Measurements from ENCODE around the gene TUBB.

- TF ChIP-seq CTCF (IDR thresholded peaks at IDR 0.05) (no peak), POLR2A (IDR thresholded peaks at IDR 0.05; ENCODE audit: low read length) (no peak)
These were observed 30.2 kb upstream of the TUBB start for GRCh38 chr6:30689985-30690384.

Measured in A549 (cell line).